K562 (cell line): ENCODE measurements around the gene MICU1. TPM values are rescaled to one million over a fixed set of nuclear protein-coding genes. Genes with fewer than 3 reads are reported as not detected.

ENCODE experiments used
- ATAC-seq: fragments of 200-7000 bp; cut with Tn5 transposase; 3 replicates; pipeline ENCODE4 v1.9.1; 2020; ENCODE audit warnings: moderate library complexity
- BruUV-seq: library from RNA; stranded (reverse); fragments of 400-500 nt; replicated peaks from 2 replicates; lab custom pipeline; 2021; lab: Mats Ljungman, UMichigan
- CTCF ChIA-PET: fragments of 300-600 bp; formaldehyde crosslinking; extraction: SDS; loops from one replicate; lab custom pipeline; 2021; ENCODE audit warnings: low intra/inter-chr PET ratio; lab: Yijun Ruan, JAX
- POLR2A ChIA-PET: fragments of 300-600, 350-650 bp; sonication (Branson Sonifier 250); formaldehyde crosslinking; extraction: SDS; loops from one replicate; lab custom pipeline; 2021; ENCODE audit warnings: antibody characterized with exemption, inconsistent platforms; lab: Yijun Ruan, JAX
- DNase-seq, 4 experiments: peaks; one replicate each; pipeline versions ENCODE4 v3.0.0 to v3.0.0-alpha.2; 2011 to 2018; ENCODE audit warnings: low spot score in 3 of 4, mixed read lengths in 3 of 4; ENCODE audit errors: extremely low read depth in 1 of 4
- FAIRE-seq: peaks from 2 replicates; lab custom pipeline; 2011; peaks lifted over from hg19 to GRCh38; lab: Jason Lieb, UNC
- H2AFZ ChIP-seq: 2 replicates; pipeline ENCODE4 v1.6.0; 2011; ENCODE audit warnings: low read depth, low read length, control low read depth, inconsistent platforms
- H3K27ac ChIP-seq: fragments of 200-600 bp; 3 replicates; pipeline ENCODE4 v1.8.0; 2011; ENCODE audit warnings: low read depth, mild to moderate bottlenecking, control low read depth, inconsistent platforms, low read length, moderate library complexity, mixed read lengths; ENCODE audit errors: extremely low read depth
- H3K27me3 ChIP-seq, 2 experiments: fragments of 300-600 bp in 1 of 2; 2 replicates in 1 of 2; 3 replicates in 1 of 2; pipeline versions ENCODE4 v1.6.0 to v1.8.0; 2011; ENCODE audit warnings: inconsistent platforms in 2 of 2, low read length in 2 of 2, mild to moderate bottlenecking in 1 of 2, mixed read lengths in 1 of 2, moderate library complexity in 1 of 2; ENCODE audit not compliant: control insufficient read depth in 2 of 2, insufficient read depth in 2 of 2
- H3K36me3 ChIP-seq: fragments of 300-600 bp; 3 replicates; pipeline ENCODE4 v1.8.0; 2011; ENCODE audit warnings: mild to moderate bottlenecking, low read length, inconsistent platforms; ENCODE audit not compliant: control insufficient read depth, insufficient read depth
- H3K4me1 ChIP-seq, 2 experiments: fragments of 200-600 bp in 1 of 2; replicated peaks in 1 of 2; 2 replicates in 1 of 2; 3 replicates in 1 of 2; pipeline versions ENCODE4 v1.5.1 to v1.8.0; 2011; ENCODE audit warnings: inconsistent platforms in 2 of 2, low read length in 2 of 2, mild to moderate bottlenecking in 1 of 2, mixed read lengths in 1 of 2, moderate library complexity in 1 of 2; ENCODE audit not compliant: control insufficient read depth in 2 of 2, insufficient read depth in 2 of 2
- H3K4me2 ChIP-seq: 2 replicates; pipeline ENCODE4 v1.6.1; 2011; ENCODE audit warnings: low read length, control low read depth, inconsistent platforms, mixed read lengths; ENCODE audit not compliant: insufficient read depth
- H3K4me3 ChIP-seq: fragments of 200-600 bp; sonication (generic), shearing (Covaris generic); 2 replicates; pipeline ENCODE4 v1.5.1; 2016; ENCODE audit warnings: control low read depth, inconsistent platforms
- H3K79me2 ChIP-seq: fragments of 200-600 bp; 3 replicates; pipeline ENCODE4 v1.8.0; 2011; ENCODE audit warnings: low read length, inconsistent platforms; ENCODE audit not compliant: control insufficient read depth, insufficient read depth
- H3K9ac ChIP-seq, 2 experiments: 2 replicates each; pipeline versions ENCODE4 v1.6.0 to v1.6.1; 2011; ENCODE audit warnings: low read depth in 2 of 2, low read length in 2 of 2, control low read depth in 1 of 2, inconsistent platforms in 1 of 2, mild to moderate bottlenecking in 1 of 2, mixed read lengths in 1 of 2; ENCODE audit not compliant: insufficient read depth in 1 of 2
- H3K9me1 ChIP-seq: one replicate; pipeline ENCODE4 v1.6.0; 2011; ENCODE audit warnings: inconsistent platforms, mild to moderate bottlenecking, low read length, moderate library complexity; ENCODE audit not compliant: control insufficient read depth, insufficient read depth
- H3K9me3 ChIP-seq: replicated peaks from 2 replicates; pipeline ENCODE4 v1.5.1; 2011; ENCODE audit warnings: low read depth, low read length, inconsistent platforms; ENCODE audit not compliant: control insufficient read depth, insufficient read depth
- H4K20me1 ChIP-seq: replicated peaks from 2 replicates; pipeline ENCODE4 v1.6.1; 2011; ENCODE audit warnings: low read length, inconsistent platforms, mixed read lengths; ENCODE audit not compliant: control insufficient read depth, insufficient read depth
- ARID3A ChIP-seq: IDR thresholded peaks from 2 replicates; pipeline ENCODE4 v1.6.1; 2012; ENCODE audit warnings: low read depth, low read length, improper control_type of control experiment, borderline replicate concordance
- KLF13 ChIP-seq: fragments of 450-650 bp; IDR thresholded peaks from 2 replicates; pipeline ENCODE4 v1.6.1; 2016; ENCODE audit warnings: missing genetic modification characterization, low read depth, mild to moderate bottlenecking, missing compliant biosample characterization, moderate library complexity, borderline replicate concordance
- KLF6 ChIP-seq: fragments of 250-450 bp; sonication (Bioruptor Pico); IDR thresholded peaks from 2 replicates; pipeline ENCODE4 v1.4.0; 2020; ENCODE audit warnings: mild to moderate bottlenecking, moderate library complexity, borderline replicate concordance
- NR2F6 ChIP-seq: fragments of 450-650 bp; formaldehyde crosslinking; IDR thresholded peaks from 2 replicates; pipeline ENCODE4 v1.4.0; 2020; ENCODE audit warnings: mild to moderate bottlenecking
- SP1 ChIP-seq: sonication (generic); formaldehyde crosslinking; IDR thresholded peaks from 2 replicates; pipeline ENCODE4 v1.8.1; 2022; ENCODE audit warnings: mild to moderate bottlenecking, missing genetic modification reagents
- U2AF1 ChIP-seq: fragments of 200-400 bp; formaldehyde crosslinking; optimal IDR thresholded peaks from 2 replicates; pipeline ENCODE3; 2017; ENCODE audit warnings: mild to moderate bottlenecking, low read depth, low read length, moderate library complexity
- WHSC1 ChIP-seq: IDR thresholded peaks from one replicate; pipeline ENCODE4 v1.6.1; 2012; ENCODE audit warnings: low read length, control low read depth, inconsistent platforms
- ZNF77 ChIP-seq: fragments of 250-450 bp; sonication (Bioruptor Pico); IDR thresholded peaks from 2 replicates; pipeline ENCODE4 v1.5.0; 2020
- WGBS: fragments of 100-300 bp; shearing (Covaris generic); methylation state at CpG from one replicate; pipeline ENCODE4 v1.1.6; 2016; ENCODE audit warnings: low coverage, mixed read lengths; ENCODE audit not compliant: insufficient coverage; ENCODE audit errors: missing lambda C conversion rate; 5-methylcytosine and 5-hydroxymethylcytosine counted together
- in situ Hi-C: fragments of 300-500 bp; cut with MboI; formaldehyde crosslinking; loops from 4 replicates; pipeline ENCODE4 v1.15.0; 2018; ENCODE audit warnings: inconsistent platforms, mixed read lengths
- intact Hi-C: fragments of 100-400 bp; cut with micrococcal nuclease; formaldehyde crosslinking; loops from 2 replicates; pipeline ENCODE4 v1.14.2; 2022
- polyA plus RNA-seq, 8 experiments: library from polyadenylated mRNA; depleted of rRNA in 4 of 8; stranded (reverse) in 5 of 8; unstranded in 3 of 8; fragments of >200 nt; fragmentation: Nextera tagmentation in 2 of 8; fragmentation: Illumina TruSeq in 1 of 8; extraction: Ambion mirVana in 2 of 8; extraction: Trizol in 1 of 8; gene quantifications; 2 replicates each; pipeline versions ENCODE4 v1.2.1 to v1.2.3, GENCODE V29; 2011 to 2014; ENCODE audit warnings: inconsistent platforms in 1 of 8, missing spikeins in 1 of 8
- total RNA-seq, 7 experiments: library from RNA; depleted of rRNA in 6 of 7; stranded (reverse); fragments of >200 nt in 6 of 7; fragmentation: Illumina TruSeq in 2 of 7; extraction: Trizol in 2 of 7; gene quantifications; 2 replicates each; pipeline versions ENCODE4 v1.2.1 to v1.2.3, GENCODE V29; 2011 to 2021; ENCODE audit warnings: low replicate concordance in 1 of 7
- TF ChIP-seq, protein P1 (sequence below): sonication (generic); formaldehyde crosslinking; IDR thresholded peaks from 2 replicates; pipeline ENCODE4 v1.8.0; 2022; ENCODE audit warnings: mild to moderate bottlenecking, missing genetic modification reagents
- TF ChIP-seq, protein P2 (sequence below): fragments of 450-650 bp; IDR thresholded peaks from 2 replicates; pipeline ENCODE4 v1.6.1; 2018; ENCODE audit not compliant: partially characterized antibody

MICU1 gene
- total and polyA plus RNA-seq, 9 of the 15 experiments (the other 6 are each of a cell fraction or from before 2014, with no cell fraction given): 29.3 to 76.8 (median 48.4) TPM

GRCh38 chr10:72649291-72649690 is 23.4 kb upstream of the MICU1 start (continued):
- TF ChIP-seq, protein P1, sequence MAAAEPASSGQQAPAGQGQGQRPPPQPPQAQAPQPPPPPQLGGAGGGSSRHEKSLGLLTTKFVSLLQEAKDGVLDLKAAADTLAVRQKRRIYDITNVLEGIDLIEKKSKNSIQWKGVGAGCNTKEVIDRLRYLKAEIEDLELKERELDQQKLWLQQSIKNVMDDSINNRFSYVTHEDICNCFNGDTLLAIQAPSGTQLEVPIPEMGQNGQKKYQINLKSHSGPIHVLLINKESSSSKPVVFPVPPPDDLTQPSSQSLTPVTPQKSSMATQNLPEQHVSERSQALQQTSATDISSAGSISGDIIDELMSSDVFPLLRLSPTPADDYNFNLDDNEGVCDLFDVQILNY: no peak

DNA sequence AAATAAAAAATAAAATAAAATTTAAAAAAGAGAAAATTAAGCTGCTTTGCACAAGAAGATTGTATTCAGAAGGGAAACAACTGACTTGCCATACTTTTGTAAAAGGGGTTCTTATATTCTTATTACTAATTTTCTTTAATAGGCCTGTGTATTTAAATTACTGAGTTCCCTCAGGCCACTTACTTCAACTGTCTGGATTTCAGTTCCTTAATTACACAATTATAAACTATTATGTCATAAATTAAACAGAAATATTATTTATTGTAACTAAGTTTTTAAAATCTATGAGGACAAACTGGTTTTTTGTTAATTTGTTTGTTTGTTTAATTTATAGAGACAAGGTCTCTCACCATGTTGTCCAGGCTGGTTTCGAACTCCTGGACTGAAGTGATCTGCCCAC is 22.4 kb upstream of the MICU1 start:
- H3K27me3 ChIP-seq: no peaks in the 10 kb centered on the region
- ATAC-seq: no peak
- no peak overlapping the region for H3K9ac ChIP-seq
- no TSS peak for BruUV-seq
- no peak overlapping the region for H3K4me2 ChIP-seq
- H3K27ac ChIP-seq: no peak overlapping the region
- H2AFZ ChIP-seq: peak overlapping the region; percentile 47; the same call in 1 of the 2 replicates
- intact Hi-C loops: no loop called here
- H3K9me3 ChIP-seq: peaks cover 2% of the 10 kb centered on the region; the same call in 1 of the 2 replicates
- H3K4me3 ChIP-seq: no peak overlapping the region
- in situ Hi-C loops: no loop called here
- TF ChIP-seq SP1 (CRISPR knock-in tag) (no peak), KLF13 (tag) (no peak), WHSC1 (no peak), U2AF1 (no peak), ZNF77 (CRISPR knock-in tag) (no peak), KLF6 (CRISPR knock-in tag) (no peak), NR2F6 (no peak), ARID3A (no peak)
- TF ChIP-seq, protein P2, sequence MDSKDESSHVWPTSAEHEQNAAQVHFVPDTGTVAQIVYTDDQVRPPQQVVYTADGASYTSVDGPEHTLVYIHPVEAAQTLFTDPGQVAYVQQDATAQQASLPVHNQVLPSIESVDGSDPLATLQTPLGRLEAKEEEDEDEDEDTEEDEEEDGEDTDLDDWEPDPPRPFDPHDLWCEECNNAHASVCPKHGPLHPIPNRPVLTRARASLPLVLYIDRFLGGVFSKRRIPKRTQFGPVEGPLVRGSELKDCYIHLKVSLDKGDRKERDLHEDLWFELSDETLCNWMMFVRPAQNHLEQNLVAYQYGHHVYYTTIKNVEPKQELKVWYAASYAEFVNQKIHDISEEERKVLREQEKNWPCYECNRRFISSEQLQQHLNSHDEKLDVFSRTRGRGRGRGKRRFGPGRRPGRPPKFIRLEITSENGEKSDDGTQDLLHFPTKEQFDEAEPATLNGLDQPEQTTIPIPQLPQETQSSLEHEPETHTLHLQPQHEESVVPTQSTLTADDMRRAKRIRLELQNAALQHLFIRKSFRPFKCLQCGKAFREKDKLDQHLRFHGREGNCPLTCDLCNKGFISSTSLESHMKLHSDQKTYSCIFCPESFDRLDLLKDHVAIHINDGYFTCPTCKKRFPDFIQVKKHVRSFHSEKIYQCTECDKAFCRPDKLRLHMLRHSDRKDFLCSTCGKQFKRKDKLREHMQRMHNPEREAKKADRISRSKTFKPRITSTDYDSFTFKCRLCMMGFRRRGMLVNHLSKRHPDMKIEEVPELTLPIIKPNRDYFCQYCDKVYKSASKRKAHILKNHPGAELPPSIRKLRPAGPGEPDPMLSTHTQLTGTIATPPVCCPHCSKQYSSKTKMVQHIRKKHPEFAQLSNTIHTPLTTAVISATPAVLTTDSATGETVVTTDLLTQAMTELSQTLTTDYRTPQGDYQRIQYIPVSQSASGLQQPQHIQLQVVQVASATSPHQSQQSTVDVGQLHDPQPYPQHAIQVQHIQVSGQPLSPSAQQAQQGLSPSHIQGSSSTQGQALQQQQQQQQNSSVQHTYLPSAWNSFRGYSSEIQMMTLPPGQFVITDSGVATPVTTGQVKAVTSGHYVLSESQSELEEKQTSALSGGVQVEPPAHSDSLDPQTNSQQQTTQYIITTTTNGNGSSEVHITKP: no peak
- TF ChIP-seq, all 486 proteins: peak for 0
- ChIA-PET CTCF (no interaction called here), POLR2A (no interaction called here)
- Histone ChIP-seq H3K36me3 (no peaks in the 10 kb centered on the region), H3K4me1 (no peaks in the 10 kb centered on the region; a peak in 3 of 5 replicates), H4K20me1 (no peaks in the 10 kb centered on the region), H3K79me2 (no peaks in the 10 kb centered on the region), H3K9me1 (no peaks in the 10 kb centered on the region)
- DNase-seq (no peak), FAIRE-seq (no peak)
- WGBS: 85% methylated on average over 1 of the region's 1 CpG
